AG04450 (cell line): ENCODE results near the gene COL6A3. TPM values are rescaled to one million over a fixed set of nuclear protein-coding genes. Genes with fewer than 3 reads are reported as not detected.

Experiments used
- CTCF ChIA-PET: fragments of 300-600, 350-600 bp; formaldehyde crosslinking; extraction: SDS; loops from one replicate; lab custom pipeline; 2022; ENCODE audit warnings: antibody characterized with exemption, inconsistent platforms; lab: Charles Lee
- POLR2A ChIA-PET: fragments of 350-600 bp; formaldehyde crosslinking; extraction: SDS; loops from one replicate; lab custom pipeline; 2021; ENCODE audit warnings: antibody characterized with exemption, inconsistent platforms; lab: Yijun Ruan, JAX
- DNase-seq: peaks from one replicate; pipeline ENCODE4 v3.0.0-alpha.2; 2011; ENCODE audit warnings: low read depth, low spot score
- H3K27ac ChIP-seq: one replicate; pipeline ENCODE4 v1.5.1; 2012; ENCODE audit warnings: low read depth, low read length, control low read depth
- H3K27me3 ChIP-seq: one replicate; pipeline ENCODE4 v1.6.0; 2012; ENCODE audit warnings: low read length; ENCODE audit not compliant: control insufficient read depth, insufficient read depth
- H3K4me3 ChIP-seq: 2 replicates; pipeline ENCODE4 v1.5.1; 2011; ENCODE audit warnings: mild to moderate bottlenecking, low read depth, low read length, control low read depth
- H3K9me3 ChIP-seq: 2 replicates; pipeline ENCODE4 v1.5.1; 2012; ENCODE audit warnings: low read length; ENCODE audit not compliant: control insufficient read depth, insufficient read depth
- CTCF ChIP-seq: IDR thresholded peaks from 2 replicates; pipeline ENCODE4 v1.5.1; 2011; ENCODE audit warnings: low read depth, low read length, control low read depth, inconsistent platforms
- polyA plus RNA-seq: library from polyadenylated mRNA; depleted of rRNA; stranded (reverse); fragments of >200 nt; gene quantifications from 2 replicates; pipeline ENCODE4 v1.2.3, GENCODE V29; 2011

COL6A3 gene
- polyA plus RNA-seq, 1 experiment = 1,384 TPM

GRCh38 chr2:237283131-237283928 is 130.6 kb downstream of the COL6A3 start:
- Histone ChIP-seq H3K9me3 (no peaks in the 10 kb centered on the region), H3K27me3 (no peaks in the 10 kb centered on the region), H3K27ac (peak overlapping the region; percentile 88), H3K4me3 (no peak overlapping the region)
- TF ChIP-seq CTCF = no peak
- no peak for DNase-seq
- ChIA-PET CTCF (interaction anchor here (1.0 to 1.2 kb wide), 3 partner anchors 15 to 161 kb away, joined by 3 to 5 read pairs (median 3); no protein-coding TSS in a partner anchor), POLR2A (interaction anchor here (0.6 to 4.5 kb wide), 6 partner anchors 7 to 56 kb away, joined by 3 to 26 read pairs (median 4); no protein-coding TSS in a partner anchor)

- CTCF ChIA-PET = no interaction called here
- no peak for TF ChIP-seq CTCF
- Histone ChIP-seq H3K27me3 (no peaks in the 10 kb centered on the region), H3K27ac (peak overlapping the region; percentile 88), H3K9me3 (no peaks in the 10 kb centered on the region), H3K4me3 (no peak overlapping the region)
- POLR2A ChIA-PET = interaction anchor here (0.6 to 4.5 kb wide), 11 partner anchors 8 to 86 kb away, joined by 3 to 26 read pairs (median 4); no protein-coding TSS in a partner anchor
- no peak for DNase-seq
These were observed 131.3 kb downstream of the COL6A3 start for GRCh38 chr2:237282568-237283128.

GRCh38 chr2:237281836-237282306 is 132.1 kb downstream of the COL6A3 start:
- Histone ChIP-seq H3K27me3 (no peaks in the 10 kb centered on the region), H3K9me3 (no peaks in the 10 kb centered on the region), H3K4me3 (no peak overlapping the region), H3K27ac (peak overlapping the region; percentile 93)
- peak; percentile 92 for DNase-seq
- ChIA-PET POLR2A (interaction anchor here (0.8 to 4.5 kb wide), 8 partner anchors 9 to 85 kb away, joined by 3 to 26 read pairs (median 6); no protein-coding TSS in a partner anchor), CTCF (no interaction called here)
- no peak for TF ChIP-seq CTCF

GRCh38 chr2:237280939-237281338 is 133.0 kb downstream of the COL6A3 start:
- H3K4me3 ChIP-seq = no peak overlapping the region
- ChIA-PET CTCF (interaction anchor here (1.5 kb wide), 1 partner anchor 17 kb away, joined by 4 read pairs; no protein-coding TSS in a partner anchor), POLR2A (interaction anchor here (0.9 to 4.5 kb wide), 10 partner anchors 10 to 103 kb away, joined by 3 to 26 read pairs (median 6); no protein-coding TSS in a partner anchor)
- no peak for DNase-seq
- H3K9me3 ChIP-seq = peaks cover 2% of the 10 kb centered on the region; the same call in 1 of the 2 replicates
- TF ChIP-seq CTCF = no peak
- H3K27ac ChIP-seq = peak overlapping the region; percentile 99
- no peaks in the 10 kb centered on the region for H3K27me3 ChIP-seq
